Measurements from ENCODE around the gene CTRB1. TPM values are rescaled to one million over a fixed set of nuclear protein-coding genes. Genes with fewer than 3 reads are reported as not detected.

The CTRB1 gene
- total RNA-seq, 1 experiment from 2014 or later: 5.6 TPM

GRCh38 chr16:75250089-75250808 lies 31.5 kb downstream of the CTRB1 start (continued):
- TF ChIP-seq ZNF274 (IDR thresholded peaks at IDR 0.05; ENCODE audit: low read depth, low read length) (no peak), CEBPB (IDR thresholded peaks at IDR 0.05; ENCODE audit: low read depth) (no peak), CBX3 (IDR thresholded peaks at IDR 0.05; ENCODE audit: low read depth) (no peak), SP1 (IDR thresholded peaks at IDR 0.05; ENCODE audit: low read depth) (no peak), FOSL1 (IDR thresholded peaks at IDR 0.05; ENCODE audit: low read depth) (no peak), EGR1 (IDR thresholded peaks at IDR 0.05; ENCODE audit: low read depth) (no peak), JUND (IDR thresholded peaks at IDR 0.05) (no peak), POLR2A (IDR thresholded peaks at IDR 0.05; ENCODE audit: borderline replicate concordance, extremely low read depth, insufficient read depth, insufficient read length) (no peak), EZH2 (IDR thresholded peaks at IDR 0.05) (no peak), RAD21 (IDR thresholded peaks at IDR 0.05; ENCODE audit: low read depth) (no peak)

- intact Hi-C loops (cut with micrococcal nuclease): loop anchor here (1.0 to 2.0 kb wide), 2 partner anchors 14 to 54 kb away; no protein-coding TSS in a partner anchor
- H3K4me1 ChIP-seq (ENCODE audit: control insufficient read depth in 1 of 2, insufficient read depth in 2 of 2, low read length in 2 of 2): peaks cover 59 to 85% of the 10 kb centered on the region in 2 experiments
- H3K9me3 ChIP-seq (ENCODE audit: control insufficient read depth in 1 of 2, insufficient read depth in 1 of 2, low read depth in 1 of 2, low read length in 2 of 2): no peaks in the 10 kb centered on the region
- no peaks in the 10 kb centered on the region; a peak in 1 of 4 replicates for H3K36me3 ChIP-seq (ENCODE audit: control insufficient read depth in 1 of 2, insufficient read depth in 2 of 2, low read length in 2 of 2)
- DNase-seq (ENCODE audit: low read depth, low spot score) (no peak), ATAC-seq (peak; percentile 28)
- CTCF ChIA-PET: interaction anchor here (1.4 kb wide), 1 partner anchor 135 kb away, joined by 5 read pairs; no protein-coding TSS in a partner anchor
- BruUV-seq (replicated peaks): no TSS peak
- peak overlapping the region; percentile 85 for H3K4me2 ChIP-seq (ENCODE audit: low read length)
- H2AFZ ChIP-seq (ENCODE audit: low read depth, low read length, poor library complexity, severe bottlenecking): no peak overlapping the region
- H4K20me1 ChIP-seq (ENCODE audit: insufficient read depth): no peaks in the 10 kb centered on the region
- H3K27me3 ChIP-seq (ENCODE audit: insufficient read depth, low read length): no peaks in the 10 kb centered on the region
- H3K9me2 ChIP-seq (ENCODE audit: insufficient read depth): no peaks in the 10 kb centered on the region
- peaks cover 75% of the 10 kb centered on the region for H3K79me2 ChIP-seq (ENCODE audit: insufficient read depth, low read length)
- peak overlapping the region; percentile 93 for H3K27ac ChIP-seq (ENCODE audit: low read depth, low read length)
- H3K9ac ChIP-seq (ENCODE audit: low read length): peak overlapping the region; percentile 91
- RAD21 ChIA-PET (ENCODE audit: low non-redundant PET in 1 of 2, low total read pairs in 2 of 2, uncharacterized antibody in 2 of 2, unreplicated experiment in 2 of 2): no interaction called here
- POLR2A ChIA-PET: interaction anchor here (1.1 to 2.1 kb wide), 2 partner anchors 55 to 134 kb away, joined by 3 to 5 read pairs; no protein-coding TSS in a partner anchor
- peak overlapping the region; percentile 73 to 87 for H3K4me3 ChIP-seq (replicated peaks in 1 of 2; ENCODE audit: low read depth in 1 of 2, low read length in 2 of 2)
- no peak for TF ChIP-seq YY1 (IDR thresholded peaks at IDR 0.05; ENCODE audit: extremely low read depth, insufficient replicate concordance, low read depth, low read length)
- TF ChIP-seq RAD21 (IDR thresholded peaks at IDR 0.05; ENCODE audit: low read depth): no peak
- no peak for TF ChIP-seq CTCF (IDR thresholded peaks at IDR 0.05 in 2 of 3, conservative IDR thresholded peaks at IDR 0.05 in 1 of 3; ENCODE audit: borderline replicate concordance in 1 of 3, insufficient read depth in 1 of 3, low read depth in 2 of 3, low read length in 2 of 3)
- no peak for TF ChIP-seq EZH2 (IDR thresholded peaks at IDR 0.05)
- no peak for TF ChIP-seq SIN3A (IDR thresholded peaks at IDR 0.05; ENCODE audit: low read depth)
- TF ChIP-seq POLR2A (IDR thresholded peaks at IDR 0.05; ENCODE audit: borderline replicate concordance, extremely low read depth, insufficient read depth, insufficient read length): no peak
- no peak for TF ChIP-seq ZBTB33 (IDR thresholded peaks at IDR 0.05; ENCODE audit: extremely low read depth, insufficient replicate concordance, low read length)
- TF ChIP-seq ELF1 (IDR thresholded peaks at IDR 0.05; ENCODE audit: borderline replicate concordance, low read depth): no peak
- TF ChIP-seq, protein P1, sequence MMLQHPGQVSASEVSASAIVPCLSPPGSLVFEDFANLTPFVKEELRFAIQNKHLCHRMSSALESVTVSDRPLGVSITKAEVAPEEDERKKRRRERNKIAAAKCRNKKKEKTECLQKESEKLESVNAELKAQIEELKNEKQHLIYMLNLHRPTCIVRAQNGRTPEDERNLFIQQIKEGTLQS (IDR thresholded peaks at IDR 0.05): no peak
- no peak for TF ChIP-seq MAX (IDR thresholded peaks at IDR 0.05)
- TF ChIP-seq EZH2phosphoT487 (IDR thresholded peaks at IDR 0.05; ENCODE audit: borderline replicate concordance): no peak
- TF ChIP-seq CBX3 (IDR thresholded peaks at IDR 0.05; ENCODE audit: low read depth): no peak
These were observed 32.1 kb downstream of the CTRB1 start for GRCh38 chr16:75250809-75251279.
